ENCODE results near the gene CD22.

Gene CD22

GRCh38 chr19:35315883-35316282 lies 13.1 kb upstream of the CD22 start:
- DNase-seq, result no peak

GRCh38 chr19:35316560-35316959 lies 12.4 kb upstream of the CD22 start:
- DNase-seq, result no peak

GRCh38 chr19:35317464-35318043 lies 11.4 kb upstream of the CD22 start:
- no peak for DNase-seq

- DNase-seq, result no peak
Measured at GRCh38 chr19:35318679-35319448, 10.1 kb upstream of the CD22 start.

- no peak for DNase-seq
Measured at GRCh38 chr19:35320065-35320713, 8.8 kb upstream of the CD22 start.

GRCh38 chr19:35321291-35321690 lies 7.7 kb upstream of the CD22 start:
- DNase-seq, result no peak

- no peak for DNase-seq
Measured at GRCh38 chr19:35322014-35322413, 7.0 kb upstream of the CD22 start.

GRCh38 chr19:35327642-35328041 lies 1.3 kb upstream of the CD22 start:
- DNase-seq, result no peak

- no peak for DNase-seq
Measured at GRCh38 chr19:35329323-35329722, 336 bp downstream of the CD22 start.

- DNase-seq, result no peak
Measured at GRCh38 chr19:35330475-35330874, 1.5 kb downstream of the CD22 start.

- no peak for DNase-seq
Measured at GRCh38 chr19:35331551-35332214, 2.7 kb downstream of the CD22 start.

- DNase-seq, result no peak
Measured at GRCh38 chr19:35332817-35333216, 3.8 kb downstream of the CD22 start.

GRCh38 chr19:35334144-35334753 lies 5.3 kb downstream of the CD22 start:
- DNase-seq, result no peak

GRCh38 chr19:35336166-35336955 lies 7.4 kb downstream of the CD22 start:
- DNase-seq, result no peak

- no peak for DNase-seq
Measured at GRCh38 chr19:35337097-35337983, 8.4 kb downstream of the CD22 start.

GRCh38 chr19:35337984-35338296 lies 9.0 kb downstream of the CD22 start:
- DNase-seq, result no peak

- no peak for DNase-seq
Measured at GRCh38 chr19:35340431-35340830, 11.4 kb downstream of the CD22 start.

- no peak for DNase-seq
Measured at GRCh38 chr19:35341006-35341405, 12.0 kb downstream of the CD22 start.

GRCh38 chr19:35341565-35342225 lies 12.7 kb downstream of the CD22 start:
- no peak for DNase-seq

- no peak for DNase-seq
Measured at GRCh38 chr19:35342430-35342829, 13.4 kb downstream of the CD22 start.

- no peak for DNase-seq
Measured at GRCh38 chr19:35344511-35345031, 15.6 kb downstream of the CD22 start.
